ENCODE results near the gene SOHLH1.

- TF ChIP-seq, protein P1, sequence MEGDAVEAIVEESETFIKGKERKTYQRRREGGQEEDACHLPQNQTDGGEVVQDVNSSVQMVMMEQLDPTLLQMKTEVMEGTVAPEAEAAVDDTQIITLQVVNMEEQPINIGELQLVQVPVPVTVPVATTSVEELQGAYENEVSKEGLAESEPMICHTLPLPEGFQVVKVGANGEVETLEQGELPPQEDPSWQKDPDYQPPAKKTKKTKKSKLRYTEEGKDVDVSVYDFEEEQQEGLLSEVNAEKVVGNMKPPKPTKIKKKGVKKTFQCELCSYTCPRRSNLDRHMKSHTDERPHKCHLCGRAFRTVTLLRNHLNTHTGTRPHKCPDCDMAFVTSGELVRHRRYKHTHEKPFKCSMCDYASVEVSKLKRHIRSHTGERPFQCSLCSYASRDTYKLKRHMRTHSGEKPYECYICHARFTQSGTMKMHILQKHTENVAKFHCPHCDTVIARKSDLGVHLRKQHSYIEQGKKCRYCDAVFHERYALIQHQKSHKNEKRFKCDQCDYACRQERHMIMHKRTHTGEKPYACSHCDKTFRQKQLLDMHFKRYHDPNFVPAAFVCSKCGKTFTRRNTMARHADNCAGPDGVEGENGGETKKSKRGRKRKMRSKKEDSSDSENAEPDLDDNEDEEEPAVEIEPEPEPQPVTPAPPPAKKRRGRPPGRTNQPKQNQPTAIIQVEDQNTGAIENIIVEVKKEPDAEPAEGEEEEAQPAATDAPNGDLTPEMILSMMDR (IDR thresholded peaks at IDR 0.05) = no peak
- TF ChIP-seq POLR2A (IDR thresholded peaks at IDR 0.05) = no peak
Measured at GRCh38 chr9:135669616-135670285, 29.5 kb downstream of the SOHLH1 start.

Measured in esophagus squamous epithelium (tissue), 4 donors.